ACC112 (cell line): Measurements from ENCODE around the gene PLLP.

ENCODE experiments used
- H2AFZ ChIP-seq: fragments of 200-600 bp; sonication (generic); one replicate; pipeline ENCODE4 v1.6.0; 2017; ENCODE audit warnings: antibody characterized with exemption, low read length; ENCODE audit not compliant: unreplicated experiment
- H3K27ac ChIP-seq: fragments of 200-600 bp; sonication (generic); 2 replicates; pipeline ENCODE4 v1.5.1; 2014; ENCODE audit warnings: low read depth, mild to moderate bottlenecking, antibody characterized with exemption, low read length, moderate library complexity
- H3K27me3 ChIP-seq: fragments of 200-600 bp; sonication (generic); 2 replicates; pipeline ENCODE4 v1.6.1; 2014; ENCODE audit warnings: mild to moderate bottlenecking, antibody characterized with exemption, low read length, moderate library complexity, mixed read lengths; ENCODE audit not compliant: insufficient read depth
- H3K36me3 ChIP-seq: fragments of 200-600 bp; sonication (generic); 2 replicates; pipeline ENCODE4 v1.6.1; 2016; ENCODE audit warnings: mild to moderate bottlenecking, antibody characterized with exemption, low read length, moderate library complexity, mixed read lengths; ENCODE audit not compliant: insufficient read depth
- H3K4me1 ChIP-seq: fragments of 200-600 bp; sonication (generic); one replicate; pipeline ENCODE4 v1.6.1; 2016; ENCODE audit warnings: low read length, mixed read lengths; ENCODE audit not compliant: insufficient read depth, unreplicated experiment, control insufficient read depth
- H3K4me3 ChIP-seq: fragments of 200-600 bp; sonication (generic); 2 replicates; pipeline ENCODE4 v1.5.1; 2014; ENCODE audit warnings: mild to moderate bottlenecking, low read depth, low read length
- H3K79me2 ChIP-seq: fragments of 200-600 bp; sonication (generic); one replicate; pipeline ENCODE4 v1.6.0; 2016; ENCODE audit warnings: low read length; ENCODE audit not compliant: control insufficient read depth, unreplicated experiment, insufficient read depth

PLLP gene, protein sequence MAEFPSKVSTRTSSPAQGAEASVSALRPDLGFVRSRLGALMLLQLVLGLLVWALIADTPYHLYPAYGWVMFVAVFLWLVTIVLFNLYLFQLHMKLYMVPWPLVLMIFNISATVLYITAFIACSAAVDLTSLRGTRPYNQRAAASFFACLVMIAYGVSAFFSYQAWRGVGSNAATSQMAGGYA

DNA sequence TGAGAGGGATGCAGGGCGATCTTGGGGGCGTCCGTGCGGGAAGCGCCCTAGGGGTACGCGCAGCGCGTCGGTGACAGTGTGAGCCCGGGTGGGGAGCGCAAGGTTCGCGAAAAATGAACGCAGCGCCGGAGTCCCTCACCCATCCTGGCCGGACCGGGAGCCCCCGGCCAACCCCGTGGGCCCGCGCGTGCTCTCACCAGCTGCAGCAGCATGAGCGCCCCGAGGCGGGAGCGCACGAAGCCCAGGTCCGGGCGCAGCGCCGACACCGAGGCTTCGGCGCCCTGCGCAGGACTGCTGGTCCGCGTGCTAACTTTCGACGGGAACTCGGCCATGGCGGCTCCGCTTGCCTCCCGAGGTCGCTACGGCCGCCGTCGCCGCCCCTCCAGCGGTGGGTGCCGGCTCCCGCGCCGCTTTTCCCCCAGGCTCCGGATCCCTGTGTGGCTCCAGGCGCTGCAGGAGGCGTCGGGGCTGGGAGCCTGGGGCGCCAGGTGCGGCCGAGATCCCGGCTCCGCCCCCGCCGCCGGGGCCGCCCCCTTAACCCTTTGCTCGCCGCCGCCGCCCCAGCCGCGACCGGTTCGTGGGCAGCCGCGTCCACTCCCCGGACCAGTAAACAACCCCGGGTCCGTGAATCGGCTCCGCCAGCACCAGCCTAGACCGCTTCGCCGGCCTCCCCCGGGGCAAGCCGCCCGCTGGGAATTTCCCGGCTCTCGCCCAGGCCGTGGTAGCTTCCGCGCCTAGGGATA lies at the start of gene PLLP:
TSS of gene PLLP (minus strand) at position 464 of the 743 bp plus-strand sequence. CDS start at position 332, 132 bp downstream.
- H3K4me3 ChIP-seq = peak within 1 kb of the TSS; percentile 69
- H3K36me3 ChIP-seq = no peaks in the 10 kb centered on the region
- peak within 1 kb of the TSS; percentile 6 for H2AFZ ChIP-seq

DNA sequence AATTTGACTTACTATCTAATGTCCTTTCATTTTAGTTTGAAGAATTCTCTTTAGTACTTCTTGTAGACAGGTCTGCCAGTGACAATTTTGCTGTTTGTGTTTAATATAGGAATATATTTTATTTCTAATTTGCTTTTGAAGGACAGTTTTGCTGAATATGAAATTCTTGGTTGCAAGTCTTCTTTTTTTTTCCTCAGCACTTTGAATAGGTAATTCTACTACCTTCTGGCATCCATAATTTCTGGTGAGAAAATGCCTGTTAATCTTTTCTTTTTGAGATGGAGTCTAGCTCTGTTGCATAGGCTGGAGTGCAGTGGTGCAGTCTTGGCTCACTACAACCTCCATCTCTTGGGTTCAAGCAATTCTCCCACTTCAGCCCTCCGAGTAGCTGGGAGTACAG lies 48.9 kb upstream of the PLLP start:
- no peaks in the 10 kb centered on the region; the same call in 1 of the 2 replicates for H3K27me3 ChIP-seq
- no peaks in the 10 kb centered on the region for H3K4me1 ChIP-seq
- no peak overlapping the region for H3K27ac ChIP-seq
- H3K4me3 ChIP-seq = no peak overlapping the region
- H2AFZ ChIP-seq = no peak overlapping the region
- H3K79me2 ChIP-seq = no peaks in the 10 kb centered on the region
- no peaks in the 10 kb centered on the region for H3K36me3 ChIP-seq

More for the DNA sequence above, at the start of gene PLLP:
- H3K79me2 ChIP-seq = no peaks in the 10 kb centered on the region
- peaks cover 40% of the 10 kb centered on the region for H3K27me3 ChIP-seq
- no peaks in the 10 kb centered on the region for H3K4me1 ChIP-seq
- H3K27ac ChIP-seq = no peak within 1 kb of the TSS

DNA sequence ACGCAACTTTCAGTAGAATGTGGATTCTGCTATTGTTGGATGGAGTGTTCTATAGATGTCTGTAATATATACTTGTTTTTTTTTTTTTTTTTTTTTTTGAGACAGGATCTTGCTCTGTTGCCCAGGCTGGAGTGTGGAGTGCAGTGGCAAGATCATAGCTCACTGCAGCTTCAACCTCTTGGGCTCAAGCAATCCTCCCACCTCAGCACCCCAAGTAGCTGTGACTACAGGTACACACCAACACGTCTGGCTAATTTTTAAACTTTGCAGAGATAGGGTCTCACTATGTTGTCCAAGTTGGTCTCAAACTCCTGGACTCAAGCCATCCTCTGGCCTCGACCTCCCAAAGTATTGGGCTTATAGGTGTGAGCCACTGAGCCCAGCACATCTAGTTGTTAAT lies 46.9 kb upstream of the PLLP start:
- H3K27me3 ChIP-seq = no peaks in the 10 kb centered on the region; the same call in 1 of the 2 replicates
- H2AFZ ChIP-seq = no peak overlapping the region
- no peaks in the 10 kb centered on the region for H3K79me2 ChIP-seq
- H3K27ac ChIP-seq = no peak overlapping the region
- no peak overlapping the region for H3K4me3 ChIP-seq
- no peaks in the 10 kb centered on the region for H3K4me1 ChIP-seq
- no peaks in the 10 kb centered on the region for H3K36me3 ChIP-seq

DNA sequence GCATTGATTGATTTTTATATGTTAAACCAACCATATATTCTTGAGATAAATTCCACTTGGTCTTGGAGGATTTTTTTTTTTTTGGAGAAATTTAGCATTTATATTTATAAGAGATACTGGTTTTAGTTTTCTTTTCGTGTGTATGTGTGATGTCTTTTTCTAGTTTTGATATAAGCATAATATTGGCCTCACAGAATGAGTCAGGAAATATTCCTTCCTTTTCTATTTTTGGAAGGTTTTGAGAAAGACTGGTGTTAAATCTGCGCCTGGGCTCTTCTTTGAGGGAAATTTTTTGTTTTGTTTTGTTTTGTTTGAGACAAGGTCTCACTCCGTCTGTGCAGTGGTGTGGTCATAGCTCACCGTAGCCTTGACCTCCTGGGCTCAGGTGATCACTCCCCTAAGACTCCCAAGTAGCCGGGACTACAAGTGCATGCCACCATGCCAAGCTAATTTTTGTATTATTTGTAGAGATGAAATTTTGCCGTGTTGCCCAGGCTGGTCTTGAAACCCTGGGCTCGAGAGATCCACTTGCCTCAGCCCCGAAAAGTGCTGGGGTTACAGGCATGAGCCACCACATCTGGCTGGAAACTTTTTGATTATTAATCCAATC lies 45.4 kb upstream of the PLLP start:
- H3K4me1 ChIP-seq = peaks cover 4% of the 10 kb centered on the region
- H3K27me3 ChIP-seq = no peaks in the 10 kb centered on the region; the same call in 1 of the 2 replicates
- H3K36me3 ChIP-seq = no peaks in the 10 kb centered on the region
- H3K79me2 ChIP-seq = no peaks in the 10 kb centered on the region
- no peak overlapping the region for H3K27ac ChIP-seq
- no peak overlapping the region for H3K4me3 ChIP-seq
- no peak overlapping the region for H2AFZ ChIP-seq

DNA sequence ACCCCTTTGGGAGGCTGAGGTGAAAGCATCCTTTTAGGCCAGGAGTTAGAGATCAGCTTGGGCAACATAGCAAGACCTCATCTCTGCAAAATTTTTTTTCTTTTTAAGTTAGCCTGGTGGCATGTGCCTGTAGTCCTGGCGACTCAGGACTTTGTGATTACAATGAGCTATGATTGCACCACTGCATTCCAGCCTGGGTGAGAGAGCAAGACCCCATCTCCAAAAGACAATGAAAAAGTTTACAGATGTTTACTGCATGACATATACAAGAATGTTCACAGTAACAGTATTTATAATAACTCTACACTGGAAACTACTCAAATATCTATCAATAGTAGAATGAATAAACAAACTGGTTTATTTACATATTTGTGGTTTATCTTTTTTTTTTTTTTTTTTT lies 41.0 kb upstream of the PLLP start:
- Histone ChIP-seq H2AFZ (no peak overlapping the region), H3K27me3 (no peaks in the 10 kb centered on the region), H3K79me2 (no peaks in the 10 kb centered on the region), H3K36me3 (no peaks in the 10 kb centered on the region), H3K4me3 (no peak overlapping the region), H3K4me1 (peaks cover 4% of the 10 kb centered on the region), H3K27ac (no peak overlapping the region)

DNA sequence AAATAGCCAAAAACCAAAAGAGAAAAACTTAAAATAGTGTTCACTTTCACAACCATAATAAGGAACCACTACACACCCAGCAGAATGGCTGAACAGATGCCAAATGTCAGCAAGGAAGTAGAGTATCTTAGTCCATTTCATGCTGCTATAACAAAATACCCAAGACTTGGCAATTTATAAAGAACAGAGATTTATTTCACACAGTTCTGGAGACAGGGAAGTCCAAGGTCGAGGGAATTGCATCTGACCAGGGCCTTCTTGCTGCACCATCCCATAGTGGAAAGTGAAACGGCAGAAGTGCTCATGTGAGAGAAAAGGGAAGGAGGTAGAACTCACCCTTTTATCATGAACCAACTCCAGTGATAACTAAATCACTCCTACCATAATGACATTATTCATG lies 40.3 kb upstream of the PLLP start:
- H2AFZ ChIP-seq = no peak overlapping the region

DNA sequence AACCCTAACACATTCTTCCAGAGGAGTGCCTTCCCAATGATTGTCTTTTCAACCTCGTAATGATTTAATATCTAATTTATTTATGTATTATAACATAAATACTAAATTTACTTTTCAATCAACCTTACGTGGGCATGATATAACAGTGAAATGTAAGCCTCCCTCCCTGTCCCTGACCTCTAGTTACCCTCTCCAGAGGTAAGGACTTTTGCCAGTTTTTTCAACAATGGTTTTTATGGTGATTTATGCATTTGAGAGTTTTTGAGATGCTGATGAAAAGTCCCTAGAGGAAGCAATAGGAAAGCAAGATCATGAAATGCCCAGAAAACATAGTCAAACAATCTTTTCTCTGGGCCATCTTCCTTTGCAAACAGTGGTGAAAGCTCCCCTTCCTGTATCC lies 35.2 kb upstream of the PLLP start:
- H3K36me3 ChIP-seq = no peaks in the 10 kb centered on the region
- H3K4me1 ChIP-seq = peaks cover 28% of the 10 kb centered on the region
- H2AFZ ChIP-seq = no peak overlapping the region
- H3K27ac ChIP-seq = no peak overlapping the region
- H3K79me2 ChIP-seq = no peaks in the 10 kb centered on the region
- H3K27me3 ChIP-seq = no peaks in the 10 kb centered on the region
- no peak overlapping the region for H3K4me3 ChIP-seq

More for the DNA sequence above, 40.3 kb upstream of the PLLP start:
- H3K79me2 ChIP-seq = no peaks in the 10 kb centered on the region
- no peak overlapping the region for H3K4me3 ChIP-seq
- H3K4me1 ChIP-seq = peaks cover 4% of the 10 kb centered on the region
- H3K36me3 ChIP-seq = no peaks in the 10 kb centered on the region
- no peak overlapping the region for H3K27ac ChIP-seq
- H3K27me3 ChIP-seq = no peaks in the 10 kb centered on the region

DNA sequence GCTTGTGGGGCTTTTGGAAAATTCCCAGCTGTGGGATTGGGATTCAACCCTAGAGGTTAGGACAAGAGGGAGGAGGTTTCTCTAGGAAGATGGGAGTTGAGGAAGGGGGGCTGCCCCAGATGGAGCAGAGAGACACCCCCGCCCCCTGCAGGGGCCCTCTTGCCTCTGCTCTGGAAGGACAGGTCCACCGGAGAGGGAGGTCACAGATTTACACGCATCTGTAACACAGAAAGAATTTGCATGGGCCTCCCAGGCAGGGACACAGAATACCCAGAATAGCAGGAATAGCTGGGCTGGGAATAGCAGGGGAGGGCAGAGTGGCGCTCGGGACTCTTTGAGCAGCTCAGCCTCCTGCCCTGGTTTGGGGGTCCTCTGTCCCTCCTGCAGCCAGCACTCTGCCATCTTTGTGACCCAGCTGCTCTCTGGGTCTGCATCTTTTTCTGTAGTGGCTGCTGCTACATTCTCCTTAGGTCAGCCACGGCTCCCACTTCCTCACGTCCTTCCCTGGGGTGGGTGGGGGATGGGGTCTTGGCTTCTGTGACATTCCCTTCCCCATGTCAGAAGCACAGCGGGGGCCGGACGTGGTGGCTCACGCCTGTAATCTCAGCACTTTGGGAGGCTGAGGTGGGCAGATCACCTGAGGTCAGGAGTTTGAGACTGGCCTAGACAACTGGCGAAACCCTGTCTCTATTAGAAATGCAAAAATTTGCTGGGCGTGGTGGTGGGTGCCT lies 33.9 kb upstream of the PLLP start:
- H3K27me3 ChIP-seq = no peaks in the 10 kb centered on the region
- no peak overlapping the region for H2AFZ ChIP-seq
- no peak overlapping the region for H3K4me3 ChIP-seq
- no peak overlapping the region for H3K27ac ChIP-seq
- H3K4me1 ChIP-seq = peaks cover 35% of the 10 kb centered on the region
- H3K36me3 ChIP-seq = no peaks in the 10 kb centered on the region
- H3K79me2 ChIP-seq = no peaks in the 10 kb centered on the region

DNA sequence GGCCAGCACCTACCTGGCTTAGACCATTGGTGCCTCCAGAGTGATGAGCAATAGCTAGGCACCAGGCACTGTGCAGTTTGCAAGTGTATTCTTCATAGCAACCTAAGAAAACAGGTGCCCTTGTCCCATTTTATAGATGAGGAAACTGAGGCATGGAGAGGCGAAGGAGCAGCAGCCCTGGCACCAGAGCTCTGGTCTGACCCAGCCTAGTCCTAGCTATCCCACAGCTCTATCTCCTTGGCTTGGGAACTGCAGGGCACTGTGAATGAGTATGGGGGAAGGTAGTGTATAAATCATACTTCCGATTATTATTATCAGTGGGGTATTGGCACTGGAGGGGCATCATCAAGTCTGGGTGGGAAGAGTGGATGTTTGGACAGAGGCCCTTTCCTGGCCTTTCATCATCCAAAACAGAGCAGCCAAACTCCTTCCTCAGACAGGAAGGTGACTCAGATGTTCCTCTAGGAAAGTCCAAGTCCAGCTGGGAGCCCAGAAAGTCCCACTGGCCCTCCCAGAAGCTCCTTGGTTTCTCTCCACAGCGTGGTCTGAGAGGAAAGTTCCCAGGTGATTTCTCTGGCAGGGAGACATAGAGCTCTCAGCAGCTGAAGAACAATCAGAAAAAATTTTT lies 32.0 kb upstream of the PLLP start:
- Histone ChIP-seq H3K4me3 (no peak overlapping the region), H2AFZ (peak overlapping the region; percentile 44), H3K36me3 (no peaks in the 10 kb centered on the region), H3K4me1 (peaks cover 35% of the 10 kb centered on the region), H3K27me3 (no peaks in the 10 kb centered on the region), H3K79me2 (no peaks in the 10 kb centered on the region), H3K27ac (peak overlapping the region; percentile 93)

DNA sequence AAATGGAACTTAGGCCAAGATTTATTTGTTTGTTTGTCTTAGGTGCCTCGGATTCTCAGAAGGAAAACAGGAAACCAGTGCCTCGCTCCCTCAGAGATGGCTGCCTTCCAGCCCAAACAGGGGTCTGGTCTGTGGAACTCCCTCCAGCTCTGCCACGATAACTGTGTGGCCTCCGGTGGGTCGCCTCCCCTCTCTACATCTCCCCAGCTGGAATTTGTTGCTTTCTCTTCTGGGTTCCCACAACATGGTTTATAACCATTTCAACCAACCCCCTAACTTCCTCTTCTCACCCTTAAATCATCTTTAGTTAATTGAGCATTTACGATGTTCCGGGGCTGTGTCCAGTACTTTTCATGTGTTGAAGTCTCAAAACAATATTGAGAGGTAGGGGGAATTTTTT lies 30.9 kb upstream of the PLLP start:
- Histone ChIP-seq H3K79me2 (no peaks in the 10 kb centered on the region), H3K27me3 (no peaks in the 10 kb centered on the region), H3K36me3 (no peaks in the 10 kb centered on the region), H3K4me3 (no peak overlapping the region), H2AFZ (no peak overlapping the region), H3K27ac (0 out of 2 replicates have a peak overlapping the region, but pooled peaks have one; percentile 93), H3K4me1 (peaks cover 35% of the 10 kb centered on the region)
